Measurements from ENCODE around the gene ANO2. TPM values are rescaled to one million over a fixed set of nuclear protein-coding genes. Genes with fewer than 3 reads are reported as not detected.

The ANO2 gene
- total and polyA plus RNA-seq, 2 experiments from 2014 or later, result 2.3 to 4.6 TPM

DNA sequence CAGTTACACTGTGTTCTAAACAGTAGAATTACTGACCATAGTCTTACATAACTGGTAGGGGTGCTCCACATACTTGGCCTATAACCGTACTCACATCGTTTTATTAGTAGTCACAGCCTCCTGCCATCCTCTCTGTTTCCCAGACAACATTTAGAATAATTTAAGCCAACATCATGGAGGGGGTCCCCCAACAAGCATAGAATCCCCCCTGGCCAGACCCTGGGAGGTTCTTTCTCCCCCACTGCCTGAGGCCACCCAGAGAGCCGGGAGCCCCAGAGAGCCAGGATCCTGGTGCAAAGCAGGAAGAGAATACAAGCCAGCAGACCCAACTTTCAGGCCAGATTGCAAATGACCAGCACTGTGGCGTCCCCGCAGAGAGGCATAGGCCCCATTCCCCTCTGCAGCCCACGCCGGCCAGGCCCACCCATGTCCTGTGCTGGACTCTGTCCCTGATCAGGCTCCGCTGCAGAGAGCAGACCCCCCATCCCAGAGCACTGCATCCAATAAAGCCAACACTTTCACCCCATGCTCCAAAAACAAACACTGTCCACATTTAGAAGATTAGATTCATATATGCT is 317.9 kb downstream of the ANO2 start (continued):
- TF ChIP-seq EZH2 (IDR thresholded peaks at IDR 0.05; ENCODE audit: low read depth, unreplicated experiment), result no peak
- TF ChIP-seq STAT1 (IDR thresholded peaks at IDR 0.05; ENCODE audit: unreplicated experiment), result no peak
- TF ChIP-seq EZH2phosphoT487 (IDR thresholded peaks at IDR 0.05; ENCODE audit: unreplicated experiment), result no peak
- TF ChIP-seq POLR2AphosphoS5 (IDR thresholded peaks at IDR 0.05; ENCODE audit: low read depth), result no peak
- TF ChIP-seq, protein P1, sequence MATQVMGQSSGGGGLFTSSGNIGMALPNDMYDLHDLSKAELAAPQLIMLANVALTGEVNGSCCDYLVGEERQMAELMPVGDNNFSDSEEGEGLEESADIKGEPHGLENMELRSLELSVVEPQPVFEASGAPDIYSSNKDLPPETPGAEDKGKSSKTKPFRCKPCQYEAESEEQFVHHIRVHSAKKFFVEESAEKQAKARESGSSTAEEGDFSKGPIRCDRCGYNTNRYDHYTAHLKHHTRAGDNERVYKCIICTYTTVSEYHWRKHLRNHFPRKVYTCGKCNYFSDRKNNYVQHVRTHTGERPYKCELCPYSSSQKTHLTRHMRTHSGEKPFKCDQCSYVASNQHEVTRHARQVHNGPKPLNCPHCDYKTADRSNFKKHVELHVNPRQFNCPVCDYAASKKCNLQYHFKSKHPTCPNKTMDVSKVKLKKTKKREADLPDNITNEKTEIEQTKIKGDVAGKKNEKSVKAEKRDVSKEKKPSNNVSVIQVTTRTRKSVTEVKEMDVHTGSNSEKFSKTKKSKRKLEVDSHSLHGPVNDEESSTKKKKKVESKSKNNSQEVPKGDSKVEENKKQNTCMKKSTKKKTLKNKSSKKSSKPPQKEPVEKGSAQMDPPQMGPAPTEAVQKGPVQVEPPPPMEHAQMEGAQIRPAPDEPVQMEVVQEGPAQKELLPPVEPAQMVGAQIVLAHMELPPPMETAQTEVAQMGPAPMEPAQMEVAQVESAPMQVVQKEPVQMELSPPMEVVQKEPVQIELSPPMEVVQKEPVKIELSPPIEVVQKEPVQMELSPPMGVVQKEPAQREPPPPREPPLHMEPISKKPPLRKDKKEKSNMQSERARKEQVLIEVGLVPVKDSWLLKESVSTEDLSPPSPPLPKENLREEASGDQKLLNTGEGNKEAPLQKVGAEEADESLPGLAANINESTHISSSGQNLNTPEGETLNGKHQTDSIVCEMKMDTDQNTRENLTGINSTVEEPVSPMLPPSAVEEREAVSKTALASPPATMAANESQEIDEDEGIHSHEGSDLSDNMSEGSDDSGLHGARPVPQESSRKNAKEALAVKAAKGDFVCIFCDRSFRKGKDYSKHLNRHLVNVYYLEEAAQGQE (IDR thresholded peaks at IDR 0.05; ENCODE audit: unreplicated experiment), result no peak
- no peak for TF ChIP-seq NANOG (IDR thresholded peaks at IDR 0.05; ENCODE audit: borderline replicate concordance)

DNA sequence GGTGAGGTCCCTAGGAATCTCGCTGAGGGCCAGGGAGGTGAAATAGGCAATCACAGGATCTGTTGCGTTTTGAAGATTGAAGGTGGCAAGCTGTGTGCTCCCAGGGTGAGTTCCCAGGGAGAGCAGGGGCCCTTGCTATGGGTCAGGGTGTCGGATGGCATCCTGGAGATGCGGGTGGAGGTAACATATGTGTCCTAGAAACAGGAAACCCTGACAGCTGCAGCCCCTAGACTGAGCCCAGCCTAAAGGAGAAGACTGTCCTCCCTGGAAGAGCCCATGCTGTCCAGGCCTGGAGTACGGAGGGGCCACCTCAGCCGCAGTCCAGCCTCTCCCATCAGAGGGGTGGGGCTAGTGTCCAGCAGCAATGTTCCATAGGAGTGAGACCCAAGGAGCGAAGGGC is 318.9 kb downstream of the ANO2 start:
- Histone ChIP-seq H3K4me3 (no peak overlapping the region), H4K20me1 (replicated peaks; ENCODE audit: insufficient read depth) (no peaks in the 10 kb centered on the region), H3F3A (replicated peaks; ENCODE audit: low read depth) (no peaks in the 10 kb centered on the region), H3K4me1 (ENCODE audit: insufficient read depth) (0 out of 2 replicates have a peak, but pooled peaks cover 4% of the 10 kb centered on the region), H3K27me3 (ENCODE audit: insufficient read depth) (no peaks in the 10 kb centered on the region), H3K79me2 (replicated peaks; ENCODE audit: insufficient read depth) (no peaks in the 10 kb centered on the region), H2AFZ (no peak overlapping the region), H3K9me2 (ENCODE audit: insufficient read depth) (no peaks in the 10 kb centered on the region; the same call in 1 of the 2 replicates), H3K36me3 (ENCODE audit: insufficient read depth) (no peaks in the 10 kb centered on the region), H3K4me2 (no peak overlapping the region), H3K27ac (ENCODE audit: low read depth) (no peak overlapping the region)
- peaks cover 4% of the 10 kb centered on the region for H3K27me3 Mint-ChIP-seq (ENCODE audit: insufficient read depth, low read depth, poor library complexity)
- H3K27ac Mint-ChIP-seq, result no peak overlapping the region
- H3K4me1 Mint-ChIP-seq, result peaks cover 4% of the 10 kb centered on the region
- H3K36me3 Mint-ChIP-seq (ENCODE audit: low read depth), result no peaks in the 10 kb centered on the region
- DNase-seq (ENCODE audit: low spot score), result no peak
- no peak overlapping the region for H3K4me3 Mint-ChIP-seq
- TF ChIP-seq, protein P2, sequence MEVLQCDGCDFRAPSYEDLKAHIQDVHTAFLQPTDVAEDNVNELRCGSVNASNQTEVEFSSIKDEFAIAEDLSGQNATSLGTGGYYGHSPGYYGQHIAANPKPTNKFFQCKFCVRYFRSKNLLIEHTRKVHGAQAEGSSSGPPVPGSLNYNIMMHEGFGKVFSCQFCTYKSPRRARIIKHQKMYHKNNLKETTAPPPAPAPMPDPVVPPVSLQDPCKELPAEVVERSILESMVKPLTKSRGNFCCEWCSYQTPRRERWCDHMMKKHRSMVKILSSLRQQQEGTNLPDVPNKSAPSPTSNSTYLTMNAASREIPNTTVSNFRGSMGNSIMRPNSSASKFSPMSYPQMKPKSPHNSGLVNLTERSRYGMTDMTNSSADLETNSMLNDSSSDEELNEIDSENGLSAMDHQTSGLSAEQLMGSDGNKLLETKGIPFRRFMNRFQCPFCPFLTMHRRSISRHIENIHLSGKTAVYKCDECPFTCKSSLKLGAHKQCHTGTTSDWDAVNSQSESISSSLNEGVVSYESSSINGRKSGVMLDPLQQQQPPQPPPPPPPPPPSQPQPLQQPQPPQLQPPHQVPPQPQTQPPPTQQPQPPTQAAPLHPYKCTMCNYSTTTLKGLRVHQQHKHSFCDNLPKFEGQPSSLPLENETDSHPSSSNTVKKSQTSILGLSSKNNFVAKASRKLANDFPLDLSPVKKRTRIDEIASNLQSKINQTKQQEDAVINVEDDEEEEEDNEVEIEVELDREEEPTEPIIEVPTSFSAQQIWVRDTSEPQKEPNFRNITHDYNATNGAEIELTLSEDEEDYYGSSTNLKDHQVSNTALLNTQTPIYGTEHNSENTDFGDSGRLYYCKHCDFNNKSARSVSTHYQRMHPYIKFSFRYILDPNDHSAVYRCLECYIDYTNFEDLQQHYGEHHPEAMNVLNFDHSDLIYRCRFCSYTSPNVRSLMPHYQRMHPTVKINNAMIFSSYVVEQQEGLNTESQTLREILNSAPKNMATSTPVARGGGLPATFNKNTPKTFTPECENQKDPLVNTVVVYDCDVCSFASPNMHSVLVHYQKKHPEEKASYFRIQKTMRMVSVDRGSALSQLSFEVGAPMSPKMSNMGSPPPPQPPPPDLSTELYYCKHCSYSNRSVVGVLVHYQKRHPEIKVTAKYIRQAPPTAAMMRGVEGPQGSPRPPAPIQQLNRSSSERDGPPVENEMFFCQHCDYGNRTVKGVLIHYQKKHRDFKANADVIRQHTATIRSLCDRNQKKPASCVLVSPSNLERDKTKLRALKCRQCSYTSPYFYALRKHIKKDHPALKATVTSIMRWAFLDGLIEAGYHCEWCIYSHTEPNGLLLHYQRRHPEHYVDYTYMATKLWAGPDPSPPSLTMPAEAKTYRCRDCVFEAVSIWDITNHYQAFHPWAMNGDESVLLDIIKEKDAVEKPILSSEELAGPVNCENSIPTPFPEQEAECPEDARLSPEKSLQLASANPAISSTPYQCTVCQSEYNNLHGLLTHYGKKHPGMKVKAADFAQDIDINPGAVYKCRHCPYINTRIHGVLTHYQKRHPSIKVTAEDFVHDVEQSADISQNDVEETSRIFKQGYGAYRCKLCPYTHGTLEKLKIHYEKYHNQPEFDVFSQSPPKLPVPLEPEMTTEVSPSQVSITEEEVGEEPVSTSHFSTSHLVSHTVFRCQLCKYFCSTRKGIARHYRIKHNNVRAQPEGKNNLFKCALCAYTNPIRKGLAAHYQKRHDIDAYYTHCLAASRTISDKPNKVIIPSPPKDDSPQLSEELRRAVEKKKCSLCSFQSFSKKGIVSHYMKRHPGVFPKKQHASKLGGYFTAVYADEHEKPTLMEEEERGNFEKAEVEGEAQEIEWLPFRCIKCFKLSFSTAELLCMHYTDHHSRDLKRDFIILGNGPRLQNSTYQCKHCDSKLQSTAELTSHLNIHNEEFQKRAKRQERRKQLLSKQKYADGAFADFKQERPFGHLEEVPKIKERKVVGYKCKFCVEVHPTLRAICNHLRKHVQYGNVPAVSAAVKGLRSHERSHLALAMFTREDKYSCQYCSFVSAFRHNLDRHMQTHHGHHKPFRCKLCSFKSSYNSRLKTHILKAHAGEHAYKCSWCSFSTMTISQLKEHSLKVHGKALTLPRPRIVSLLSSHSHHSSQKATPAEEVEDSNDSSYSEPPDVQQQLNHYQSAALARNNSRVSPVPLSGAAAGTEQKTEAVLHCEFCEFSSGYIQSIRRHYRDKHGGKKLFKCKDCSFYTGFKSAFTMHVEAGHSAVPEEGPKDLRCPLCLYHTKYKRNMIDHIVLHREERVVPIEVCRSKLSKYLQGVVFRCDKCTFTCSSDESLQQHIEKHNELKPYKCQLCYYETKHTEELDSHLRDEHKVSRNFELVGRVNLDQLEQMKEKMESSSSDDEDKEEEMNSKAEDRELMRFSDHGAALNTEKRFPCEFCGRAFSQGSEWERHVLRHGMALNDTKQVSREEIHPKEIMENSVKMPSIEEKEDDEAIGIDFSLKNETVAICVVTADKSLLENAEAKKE (CRISPR knock-in tag; IDR thresholded peaks at IDR 0.05), result no peak
- TF ChIP-seq, protein P3, sequence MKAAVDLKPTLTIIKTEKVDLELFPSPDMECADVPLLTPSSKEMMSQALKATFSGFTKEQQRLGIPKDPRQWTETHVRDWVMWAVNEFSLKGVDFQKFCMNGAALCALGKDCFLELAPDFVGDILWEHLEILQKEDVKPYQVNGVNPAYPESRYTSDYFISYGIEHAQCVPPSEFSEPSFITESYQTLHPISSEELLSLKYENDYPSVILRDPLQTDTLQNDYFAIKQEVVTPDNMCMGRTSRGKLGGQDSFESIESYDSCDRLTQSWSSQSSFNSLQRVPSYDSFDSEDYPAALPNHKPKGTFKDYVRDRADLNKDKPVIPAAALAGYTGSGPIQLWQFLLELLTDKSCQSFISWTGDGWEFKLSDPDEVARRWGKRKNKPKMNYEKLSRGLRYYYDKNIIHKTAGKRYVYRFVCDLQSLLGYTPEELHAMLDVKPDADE (IDR thresholded peaks at IDR 0.05), result no peak
- ATAC-seq, result no peak
- H3K9me3 Mint-ChIP-seq, result no peaks in the 10 kb centered on the region

Data from GM23338 (cell line).